Measurements from ENCODE around the gene ACTN2.

The ACTN2 gene

GRCh38 chr1:236734141-236734765 is 48.0 kb downstream of the ACTN2 start:
- peaks cover 67% of the 10 kb centered on the region for H3K36me3 ChIP-seq (ENCODE audit: insufficient read depth, low read length)
- DNase-seq (ENCODE audit: low read depth, low spot score) = no peak
- no peak overlapping the region for H3K4me3 ChIP-seq
- no peak overlapping the region for H3K9ac ChIP-seq (ENCODE audit: insufficient read length)
- TF ChIP-seq POLR2AphosphoS5 (IDR thresholded peaks at IDR 0.05; ENCODE audit: borderline replicate concordance, low read depth, low read length) (no peak), FOXP2 (optimal IDR thresholded peaks at IDR 0.05; ENCODE audit: control extremely low read depth, extremely low read length, insufficient read depth) (no peak), EZH2 (IDR thresholded peaks at IDR 0.05) (no peak)
- H3K9me3 ChIP-seq (ENCODE audit: low read depth, low read length) = no peaks in the 10 kb centered on the region
- no peak overlapping the region for H3K27ac ChIP-seq

DNA sequence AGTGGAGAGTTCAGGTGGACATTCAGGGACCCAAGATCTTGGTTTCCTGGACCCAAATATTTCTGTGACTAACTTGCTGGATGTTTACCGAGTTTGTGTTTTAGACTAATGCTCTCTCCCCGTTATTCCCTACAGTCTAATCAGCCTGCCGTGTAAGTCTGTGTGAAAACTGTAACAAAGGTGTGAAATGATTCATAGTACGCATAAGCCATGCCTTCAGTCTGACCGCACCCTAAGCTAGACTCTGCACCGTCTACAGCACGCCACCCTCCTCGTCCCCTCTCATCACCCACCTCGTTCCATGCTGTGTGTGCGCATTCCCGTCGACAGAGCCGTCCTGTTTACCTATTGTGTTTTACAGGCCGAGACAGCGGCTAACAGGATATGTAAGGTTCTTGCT is 50.5 kb downstream of the ACTN2 start:
- TF ChIP-seq POLR2AphosphoS5 (IDR thresholded peaks at IDR 0.05; ENCODE audit: borderline replicate concordance, low read depth, low read length) (no peak), FOXP2 (optimal IDR thresholded peaks at IDR 0.05; ENCODE audit: control extremely low read depth, extremely low read length, insufficient read depth) (no peak)
- H3K4me3 ChIP-seq = no peak overlapping the region
- H3K36me3 ChIP-seq (ENCODE audit: insufficient read depth, low read length) = peaks cover 73% of the 10 kb centered on the region

DNA sequence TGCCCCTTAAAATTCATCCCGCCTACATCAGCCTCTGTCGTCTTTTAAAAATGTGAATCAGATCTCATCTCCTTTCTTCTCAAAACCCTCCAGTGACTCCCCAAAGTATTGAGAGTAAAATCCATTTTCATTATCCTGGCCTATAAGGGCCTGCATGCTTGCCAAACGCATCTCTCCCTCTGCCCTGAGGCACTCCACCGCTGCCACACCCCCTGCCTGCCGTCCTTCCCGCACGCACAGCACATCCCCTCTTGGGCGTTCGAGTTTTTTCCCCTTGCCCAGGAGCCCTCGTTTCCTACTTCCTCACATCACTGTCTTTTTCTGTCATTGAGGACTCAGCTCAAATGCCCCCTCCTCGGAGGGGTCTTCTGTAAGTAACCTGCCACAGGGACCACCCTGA is 55.5 kb downstream of the ACTN2 start:
- Histone ChIP-seq H3K9me3 (ENCODE audit: low read depth, low read length) (no peaks in the 10 kb centered on the region), H3K9ac (ENCODE audit: insufficient read length) (no peak overlapping the region), H3K4me3 (no peak overlapping the region), H3K27ac (no peak overlapping the region), H3K36me3 (ENCODE audit: insufficient read depth, low read length) (peaks cover 76% of the 10 kb centered on the region)
- no peak for DNase-seq (ENCODE audit: low read depth, low spot score)
- no peak for TF ChIP-seq FOXP2 (optimal IDR thresholded peaks at IDR 0.05; ENCODE audit: control extremely low read depth, extremely low read length, insufficient read depth)
- TF ChIP-seq POLR2AphosphoS5 (IDR thresholded peaks at IDR 0.05; ENCODE audit: borderline replicate concordance, low read depth, low read length) = no peak
- no peak for TF ChIP-seq EZH2 (IDR thresholded peaks at IDR 0.05)

More for the DNA sequence above, 50.5 kb downstream of the ACTN2 start:
- no peaks in the 10 kb centered on the region for H3K9me3 ChIP-seq (ENCODE audit: low read depth, low read length)
- H3K27ac ChIP-seq = no peak overlapping the region
- DNase-seq (ENCODE audit: low read depth, low spot score) = no peak
- H3K9ac ChIP-seq (ENCODE audit: insufficient read length) = no peak overlapping the region

- Histone ChIP-seq H3K36me3 (ENCODE audit: insufficient read depth, low read length) (peaks cover 77% of the 10 kb centered on the region), H3K9ac (ENCODE audit: insufficient read length) (no peak overlapping the region), H3K4me3 (no peak overlapping the region), H3K9me3 (ENCODE audit: low read depth, low read length) (no peaks in the 10 kb centered on the region), H3K27ac (no peak overlapping the region)
- no peak for TF ChIP-seq EZH2 (IDR thresholded peaks at IDR 0.05)
- no peak for TF ChIP-seq POLR2AphosphoS5 (IDR thresholded peaks at IDR 0.05; ENCODE audit: borderline replicate concordance, low read depth, low read length)
- TF ChIP-seq FOXP2 (optimal IDR thresholded peaks at IDR 0.05; ENCODE audit: control extremely low read depth, extremely low read length, insufficient read depth) = no peak
- no peak for DNase-seq (ENCODE audit: low read depth, low spot score)
These were observed 56.3 kb downstream of the ACTN2 start for GRCh38 chr1:236742421-236743160.

DNA sequence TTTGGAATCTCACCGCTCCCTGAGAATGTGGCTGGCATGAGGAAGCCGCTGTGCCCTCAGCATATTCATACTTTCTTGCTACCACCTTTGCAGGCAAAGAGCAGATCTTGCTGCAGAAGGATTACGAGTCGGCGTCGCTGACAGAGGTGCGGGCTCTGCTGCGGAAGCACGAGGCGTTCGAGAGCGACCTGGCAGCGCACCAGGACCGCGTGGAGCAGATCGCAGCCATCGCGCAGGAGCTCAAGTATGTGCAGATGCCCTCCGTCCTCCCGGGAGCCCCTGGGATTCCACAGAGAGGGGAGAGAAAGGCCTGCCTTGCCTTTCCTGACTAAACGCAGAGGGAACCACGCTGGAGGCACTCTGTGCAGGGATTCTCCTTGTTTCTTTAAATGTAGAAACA is 58.2 kb downstream of the ACTN2 start:
- no peak for DNase-seq (ENCODE audit: low read depth, low spot score)
- Histone ChIP-seq H3K9me3 (ENCODE audit: low read depth, low read length) (no peaks in the 10 kb centered on the region), H3K27ac (no peak overlapping the region), H3K4me3 (no peak overlapping the region), H3K36me3 (ENCODE audit: insufficient read depth, low read length) (peaks cover 80% of the 10 kb centered on the region), H3K9ac (ENCODE audit: insufficient read length) (no peak overlapping the region)
- TF ChIP-seq FOXP2 (optimal IDR thresholded peaks at IDR 0.05; ENCODE audit: control extremely low read depth, extremely low read length, insufficient read depth) (no peak), EZH2 (IDR thresholded peaks at IDR 0.05) (no peak), POLR2AphosphoS5 (IDR thresholded peaks at IDR 0.05; ENCODE audit: borderline replicate concordance, low read depth, low read length) (no peak)

- no peak overlapping the region for H3K4me3 ChIP-seq
- H3K27ac ChIP-seq = no peak overlapping the region
- H3K36me3 ChIP-seq (ENCODE audit: insufficient read depth, low read length) = peaks cover 85% of the 10 kb centered on the region
- DNase-seq (ENCODE audit: low read depth, low spot score) = no peak
- H3K9me3 ChIP-seq (ENCODE audit: low read depth, low read length) = no peaks in the 10 kb centered on the region
- no peak overlapping the region for H3K9ac ChIP-seq (ENCODE audit: insufficient read length)
- TF ChIP-seq EZH2 (IDR thresholded peaks at IDR 0.05) (no peak), FOXP2 (optimal IDR thresholded peaks at IDR 0.05; ENCODE audit: control extremely low read depth, extremely low read length, insufficient read depth) (no peak), POLR2AphosphoS5 (IDR thresholded peaks at IDR 0.05; ENCODE audit: borderline replicate concordance, low read depth, low read length) (no peak)
These were observed 60.5 kb downstream of the ACTN2 start for GRCh38 chr1:236746785-236747184.

GRCh38 chr1:236747311-236747985 is 61.1 kb downstream of the ACTN2 start:
- Histone ChIP-seq H3K4me3 (no peak overlapping the region), H3K36me3 (ENCODE audit: insufficient read depth, low read length) (peaks cover 84% of the 10 kb centered on the region), H3K27ac (no peak overlapping the region; the same call in 1 of the 2 replicates), H3K9me3 (ENCODE audit: low read depth, low read length) (no peaks in the 10 kb centered on the region), H3K9ac (ENCODE audit: insufficient read length) (no peak overlapping the region)
- DNase-seq (ENCODE audit: low read depth, low spot score) = no peak
- no peak for TF ChIP-seq POLR2AphosphoS5 (IDR thresholded peaks at IDR 0.05; ENCODE audit: borderline replicate concordance, low read depth, low read length)
- no peak for TF ChIP-seq FOXP2 (optimal IDR thresholded peaks at IDR 0.05; ENCODE audit: control extremely low read depth, extremely low read length, insufficient read depth)
- no peak for TF ChIP-seq EZH2 (IDR thresholded peaks at IDR 0.05)

GRCh38 chr1:236748268-236748870 is 62.1 kb downstream of the ACTN2 start:
- H3K9me3 ChIP-seq (ENCODE audit: low read depth, low read length) = no peaks in the 10 kb centered on the region
- TF ChIP-seq POLR2AphosphoS5 (IDR thresholded peaks at IDR 0.05; ENCODE audit: borderline replicate concordance, low read depth, low read length) (no peak), EZH2 (IDR thresholded peaks at IDR 0.05) (no peak), FOXP2 (optimal IDR thresholded peaks at IDR 0.05; ENCODE audit: control extremely low read depth, extremely low read length, insufficient read depth) (no peak)
- no peak for DNase-seq (ENCODE audit: low read depth, low spot score)

More at GRCh38 chr1:236748268-236748870, 62.1 kb downstream of the ACTN2 start:
- Histone ChIP-seq H3K27ac (no peak overlapping the region), H3K9ac (ENCODE audit: insufficient read length) (no peak overlapping the region), H3K36me3 (ENCODE audit: insufficient read depth, low read length) (peaks cover 77% of the 10 kb centered on the region), H3K4me3 (no peak overlapping the region)
